ENCODE results near the gene TEX2. TPM values are rescaled to one million over a fixed set of nuclear protein-coding genes. Genes with fewer than 3 reads are reported as not detected.

The TEX2 gene
- total and polyA plus RNA-seq, 8 donors: 8.9 to 30.3 (median 22.4) TPM

- Histone ChIP-seq H3K4me3 (no peak overlapping the region), H3K27ac (no peak overlapping the region), H3K27me3 (no peaks in the 10 kb centered on the region), H3K4me1 (peaks cover 0 to 3% (median 0%) of the 10 kb centered on the region in 3 donors), H3K36me3 (no peaks in the 10 kb centered on the region), H3K9me3 (no peaks in the 10 kb centered on the region)
- FAIRE-seq: no peak
- peak in 1 of 4 donors; percentile 17 for ATAC-seq
- TF ChIP-seq CTCF (IDR thresholded peaks at IDR 0.05): no peak
- WGBS, 2 donors: 60 to 62% methylated on average over 3 of the region's 3 CpGs
- intact Hi-C loops (cut with DNase I): no loop called here
- DNase-seq: no peak
These were observed 15.6 kb upstream of the TEX2 start for GRCh38 chr17:64278614-64279013.

GRCh38 chr17:64277831-64278562 is 14.9 kb upstream of the TEX2 start:
- intact Hi-C loops (cut with DNase I): no loop called here
- no peak overlapping the region for H3K4me3 ChIP-seq
- DNase-seq: no peak

GRCh38 chr17:64276961-64277505 is 14.0 kb upstream of the TEX2 start:
- Histone ChIP-seq H3K36me3 (no peaks in the 10 kb centered on the region), H3K9me3 (no peaks in the 10 kb centered on the region), H3K4me3 (no peak overlapping the region), H3K27me3 (no peaks in the 10 kb centered on the region), H3K27ac (no peak overlapping the region), H3K4me1 (no peaks in the 10 kb centered on the region)
- intact Hi-C loops (cut with DNase I): no loop called here
- FAIRE-seq: no peak
- 80 to 84% methylated on average over 11 of the region's 11 CpGs for WGBS, 2 donors
- ATAC-seq: no peak
- no peak for DNase-seq
- no peak for TF ChIP-seq CTCF (IDR thresholded peaks at IDR 0.05)

More at GRCh38 chr17:64277831-64278562, 14.9 kb upstream of the TEX2 start:
- no peaks in the 10 kb centered on the region for H3K9me3 ChIP-seq
- no peaks in the 10 kb centered on the region for H3K36me3 ChIP-seq
- no peak for FAIRE-seq
- TF ChIP-seq CTCF (IDR thresholded peaks at IDR 0.05): no peak
- H3K27ac ChIP-seq: peak overlapping the region in 1 of 4 donors; percentile 19
- WGBS, 2 donors: 90 to 91% methylated on average over 7 of the region's 7 CpGs
- H3K4me1 ChIP-seq: peaks cover 0 to 3% (median 0%) of the 10 kb centered on the region in 3 donors
- H3K27me3 ChIP-seq: no peaks in the 10 kb centered on the region
- peak in 1 of 4 donors; percentile 32 for ATAC-seq

- no peak for DNase-seq
- Histone ChIP-seq H3K27ac (no peak overlapping the region), H3K27me3 (no peaks in the 10 kb centered on the region), H3K36me3 (no peaks in the 10 kb centered on the region), H3K4me1 (no peaks in the 10 kb centered on the region), H3K9me3 (no peaks in the 10 kb centered on the region), H3K4me3 (no peak overlapping the region)
- ATAC-seq: no peak
- intact Hi-C loops (cut with DNase I): no loop called here
- TF ChIP-seq CTCF (IDR thresholded peaks at IDR 0.05): no peak
- FAIRE-seq: no peak
- WGBS, 2 donors: 61 to 74% methylated on average over 3 of the region's 3 CpGs
These were observed 12.0 kb upstream of the TEX2 start for GRCh38 chr17:64275016-64275415.

- Histone ChIP-seq H3K27me3 (no peaks in the 10 kb centered on the region), H3K4me1 (no peaks in the 10 kb centered on the region), H3K27ac (no peak overlapping the region), H3K36me3 (no peaks in the 10 kb centered on the region), H3K9me3 (no peaks in the 10 kb centered on the region), H3K4me3 (no peak overlapping the region)
- FAIRE-seq (no peak), ATAC-seq (no peak), DNase-seq (no peak)
- intact Hi-C loops (cut with DNase I): no loop called here
- 85 to 92% methylated on average over 6 of the region's 6 CpGs for WGBS, 2 donors
- no peak for TF ChIP-seq CTCF (IDR thresholded peaks at IDR 0.05)
These were observed 9.9 kb upstream of the TEX2 start for GRCh38 chr17:64273006-64273405.
